AG10803 (cell line): Measurements from ENCODE around the gene MAPK1.

Experiments
- DNase-seq: peaks from one replicate; pipeline ENCODE4 v3.0.0; 2010; ENCODE audit warnings: low read depth
- H3K4me3 ChIP-seq: 2 replicates; pipeline ENCODE4 v1.5.1; 2011; ENCODE audit warnings: mild to moderate bottlenecking, low read length, control low read depth
- CTCF ChIP-seq: conservative IDR thresholded peaks from 2 replicates; pipeline ENCODE4 v1.5.1; 2011; ENCODE audit warnings: mild to moderate bottlenecking, low read length, control low read depth, inconsistent platforms

MAPK1 gene

GRCh38 chr22:21860491-21861039 lies 6.9 kb downstream of the MAPK1 start:
- TF ChIP-seq CTCF: no peak
- H3K4me3 ChIP-seq: no peak overlapping the region
- no peak for DNase-seq

- TF ChIP-seq CTCF: no peak
- no peak overlapping the region for H3K4me3 ChIP-seq
- no peak for DNase-seq
Measured at GRCh38 chr22:21858025-21858764, 9.2 kb downstream of the MAPK1 start.

GRCh38 chr22:21857481-21857914 lies 9.9 kb downstream of the MAPK1 start:
- TF ChIP-seq CTCF: no peak
- H3K4me3 ChIP-seq: no peak overlapping the region
- no peak for DNase-seq

- DNase-seq: no peak
- no peak for TF ChIP-seq CTCF
- no peak overlapping the region for H3K4me3 ChIP-seq
Measured at GRCh38 chr22:21856868-21857267, 10.6 kb downstream of the MAPK1 start.

- TF ChIP-seq CTCF: no peak
- DNase-seq: no peak
- no peak overlapping the region for H3K4me3 ChIP-seq
Measured at GRCh38 chr22:21856197-21856596, 11.2 kb downstream of the MAPK1 start.

- no peak for DNase-seq
Measured at GRCh38 chr22:21855676-21856075, 11.8 kb downstream of the MAPK1 start.

More at GRCh38 chr22:21855676-21856075, 11.8 kb downstream of the MAPK1 start:
- H3K4me3 ChIP-seq: no peak overlapping the region
- TF ChIP-seq CTCF: no peak
